GM23248 (cell line): ENCODE results near the gene HOXB8. TPM values are rescaled to one million over a fixed set of nuclear protein-coding genes. Genes with fewer than 3 reads are reported as not detected.

Experiments
- DNase-seq: peaks from one replicate; pipeline ENCODE4 v3.0.0-alpha.2; 2015
- H2AFZ ChIP-seq: fragments of 200-600 bp; sonication (generic); 2 replicates; pipeline ENCODE4 v1.6.1; 2016; ENCODE audit warnings: antibody characterized with exemption
- H3F3A ChIP-seq: fragments of 200-600 bp; sonication (generic); 2 replicates; pipeline ENCODE4 v1.6.1; 2016; ENCODE audit warnings: mild to moderate bottlenecking, antibody characterized with exemption, mixed run types; ENCODE audit not compliant: insufficient read depth
- H3K27ac ChIP-seq: fragments of 200-600 bp; sonication (generic); 2 replicates; pipeline ENCODE4 v1.5.1; 2016; ENCODE audit warnings: mild to moderate bottlenecking
- H3K27me3 ChIP-seq: fragments of 200-600 bp; sonication (generic); replicated peaks from 2 replicates; pipeline ENCODE4 v1.6.1; 2016; ENCODE audit warnings: mild to moderate bottlenecking; ENCODE audit not compliant: insufficient read depth
- H3K36me3 ChIP-seq: fragments of 200-600 bp; sonication (generic); 2 replicates; pipeline ENCODE4 v1.6.1; 2016; ENCODE audit warnings: low read depth, mild to moderate bottlenecking
- H3K4me1 ChIP-seq: fragments of 200-600 bp; sonication (generic); 2 replicates; pipeline ENCODE4 v1.6.1; 2016; ENCODE audit warnings: mild to moderate bottlenecking; ENCODE audit not compliant: insufficient read depth
- H3K4me2 ChIP-seq: fragments of 200-600 bp; sonication (generic); one replicate; pipeline ENCODE4 v1.6.1; 2016; ENCODE audit warnings: mild to moderate bottlenecking; ENCODE audit not compliant: unreplicated experiment
- H3K4me3 ChIP-seq: fragments of 200-600 bp; sonication (generic); 2 replicates; pipeline ENCODE4 v1.5.1; 2016; ENCODE audit warnings: mild to moderate bottlenecking
- H3K79me2 ChIP-seq: fragments of 200-600 bp; sonication (generic); 2 replicates; pipeline ENCODE4 v1.6.1; 2016; ENCODE audit warnings: mild to moderate bottlenecking; ENCODE audit not compliant: insufficient read depth
- H3K9ac ChIP-seq: fragments of 200-600 bp; sonication (generic); 2 replicates; pipeline ENCODE4 v1.6.1; 2016; ENCODE audit warnings: mild to moderate bottlenecking
- H3K9me2 ChIP-seq: fragments of 200-600 bp; sonication (generic); 2 replicates; pipeline ENCODE4 v1.6.1; 2016; ENCODE audit warnings: mixed run types, mild to moderate bottlenecking, moderate library complexity; ENCODE audit not compliant: insufficient read depth
- H3K9me3 ChIP-seq: fragments of 200-600 bp; sonication (generic); one replicate; pipeline ENCODE4 v1.6.1; 2017; ENCODE audit warnings: low read depth
- H4K20me1 ChIP-seq: fragments of 200-600 bp; sonication (generic); 2 replicates; pipeline ENCODE4 v1.6.0; 2016; ENCODE audit not compliant: insufficient read depth
- EZH2 ChIP-seq: fragments of 200-600 bp; sonication (generic); IDR thresholded peaks from 2 replicates; pipeline ENCODE4 v1.6.1; 2018; ENCODE audit warnings: antibody characterized with exemption, mild to moderate bottlenecking; ENCODE audit not compliant: insufficient read depth, poor library complexity, severe bottlenecking
- EZH2phosphoT487 ChIP-seq: fragments of 200-600 bp; sonication (generic); IDR thresholded peaks from 2 replicates; pipeline ENCODE4 v1.6.1; 2018; ENCODE audit warnings: antibody characterized with exemption, moderate library complexity, mild to moderate bottlenecking, low read depth; ENCODE audit not compliant: insufficient read depth
- WGBS, 2 experiments: methylation state at CpG; one replicate each; pipeline ENCODE4 v1.1.6; 2015 to 2017; ENCODE audit warnings: low lambda C conversion rate in 2 of 2, low coverage in 1 of 2; ENCODE audit errors: missing lambda C conversion rate in 2 of 2; 5-methylcytosine and 5-hydroxymethylcytosine counted together
- in situ Hi-C: fragments of 300-500 bp; cut with MboI; formaldehyde crosslinking; loops from 2 replicates; pipeline ENCODE4 v1.15.0; 2020
- polyA plus RNA-seq: library from polyadenylated mRNA; unstranded; fragments of >200 nt; fragmentation: Nextera tagmentation; extraction: Ambion mirVana; gene quantifications from 2 replicates; pipeline ENCODE4 v1.2.1, GENCODE V29; 2016
- total RNA-seq: library from RNA; depleted of rRNA; stranded (reverse); fragments of >200 nt; shearing (Covaris generic); gene quantifications from 2 replicates; pipeline ENCODE4 v1.2.3, GENCODE V29; 2014

Gene HOXB8
- total and polyA plus RNA-seq, 2 experiments from 2014 or later: not detected

DNA sequence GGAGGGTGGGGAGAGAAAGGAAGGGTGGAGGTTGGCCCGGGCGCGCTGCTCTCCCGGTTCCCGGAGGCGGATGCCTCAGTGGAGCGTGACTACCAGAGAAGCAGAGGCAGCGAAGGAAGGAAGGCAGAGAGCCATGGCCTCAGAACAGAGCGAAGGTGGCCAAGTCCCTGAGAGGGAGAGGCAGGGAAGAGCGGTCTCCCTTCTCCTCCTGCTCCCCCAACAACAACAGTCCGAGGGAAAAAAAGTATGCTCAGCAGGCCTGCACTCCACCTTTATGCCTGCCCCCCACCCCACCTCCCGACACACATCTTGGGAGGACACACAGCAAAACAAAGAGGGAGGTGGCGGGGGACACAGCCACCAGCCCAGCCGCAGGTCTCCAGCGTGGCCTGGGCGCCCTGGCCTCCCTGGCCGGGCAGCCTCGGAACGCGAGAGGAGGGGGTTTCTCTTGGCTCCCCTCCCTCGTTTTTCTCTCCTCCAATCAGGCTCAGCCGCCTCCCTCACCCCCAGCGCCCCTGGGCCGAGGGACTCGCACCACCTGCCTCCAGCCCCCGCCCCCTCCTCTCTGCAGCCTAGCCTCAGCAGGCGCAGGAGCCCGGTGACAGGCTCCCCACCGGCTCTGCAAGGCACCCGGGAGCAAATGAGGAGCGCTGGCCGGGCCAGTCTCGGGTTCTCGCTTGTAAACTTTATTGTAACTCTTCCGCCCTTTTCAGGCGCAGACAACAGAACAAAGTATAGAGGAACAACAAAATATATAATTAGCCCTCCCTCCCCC lies 3.2 kb downstream of the HOXB8 start:
- Histone ChIP-seq H3K36me3 (no peaks in the 10 kb centered on the region), H3K4me1 (no peaks in the 10 kb centered on the region; the same call in 1 of the 2 replicates), H3K9me2 (no peaks in the 10 kb centered on the region), H3K4me3 (peak overlapping the region; percentile 77), H3K27me3 (peaks cover 34% of the 10 kb centered on the region), H3K27ac (no peak overlapping the region), H3F3A (no peaks in the 10 kb centered on the region), H3K4me2 (peak overlapping the region; percentile 83), H2AFZ (peak overlapping the region; percentile 93), H3K9me3 (no peaks in the 10 kb centered on the region), H3K9ac (peak overlapping the region; percentile 84; the same call in 1 of the 2 replicates), H3K79me2 (no peaks in the 10 kb centered on the region), H4K20me1 (no peaks in the 10 kb centered on the region)
- peak; percentile 53 for DNase-seq
- in situ Hi-C loops: no loop called here
- 13 to 22% methylated on average over 22 to 34 of the region's 36 CpGs for WGBS, 2 experiments
- TF ChIP-seq EZH2phosphoT487 (no peak), EZH2 (no peak)

DNA sequence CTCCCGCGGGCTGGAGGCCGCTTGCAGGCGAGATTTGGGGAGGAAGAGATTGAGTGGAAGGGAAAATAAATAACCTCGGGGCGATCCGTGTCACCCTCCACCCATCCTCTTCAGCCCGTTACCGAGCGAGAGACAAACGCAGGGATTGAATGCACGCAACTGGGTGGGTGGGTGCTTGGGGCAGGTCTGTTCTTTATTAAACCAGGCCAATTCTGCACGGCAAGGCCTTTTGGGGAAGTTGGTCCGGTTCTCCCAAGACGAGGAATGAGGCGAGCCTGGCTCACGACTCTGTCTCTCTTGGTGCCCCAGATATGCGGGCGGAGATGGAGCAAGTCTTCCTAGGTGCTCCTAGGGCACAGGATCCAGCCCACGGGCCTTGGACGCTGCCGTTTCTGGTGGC lies 3.9 kb downstream of the HOXB8 start:
- Histone ChIP-seq H3K27ac (peak overlapping the region; percentile 67), H4K20me1 (no peaks in the 10 kb centered on the region), H3K36me3 (no peaks in the 10 kb centered on the region), H3K4me1 (no peaks in the 10 kb centered on the region; the same call in 1 of the 2 replicates), H3K4me3 (peak overlapping the region; percentile 77), H3K9me3 (no peaks in the 10 kb centered on the region), H3K9ac (peak overlapping the region; percentile 84), H3K79me2 (no peaks in the 10 kb centered on the region), H3K9me2 (no peaks in the 10 kb centered on the region), H3K27me3 (peaks cover 28% of the 10 kb centered on the region), H3F3A (no peaks in the 10 kb centered on the region), H3K4me2 (peak overlapping the region; percentile 83), H2AFZ (peak overlapping the region; percentile 93)
- in situ Hi-C loops: no loop called here
- DNase-seq: peak; percentile 64
- 4 to 5% methylated on average over 22 of the region's 22 CpGs for WGBS, 2 experiments
- TF ChIP-seq EZH2: no peak
- TF ChIP-seq EZH2phosphoT487: no peak

DNA sequence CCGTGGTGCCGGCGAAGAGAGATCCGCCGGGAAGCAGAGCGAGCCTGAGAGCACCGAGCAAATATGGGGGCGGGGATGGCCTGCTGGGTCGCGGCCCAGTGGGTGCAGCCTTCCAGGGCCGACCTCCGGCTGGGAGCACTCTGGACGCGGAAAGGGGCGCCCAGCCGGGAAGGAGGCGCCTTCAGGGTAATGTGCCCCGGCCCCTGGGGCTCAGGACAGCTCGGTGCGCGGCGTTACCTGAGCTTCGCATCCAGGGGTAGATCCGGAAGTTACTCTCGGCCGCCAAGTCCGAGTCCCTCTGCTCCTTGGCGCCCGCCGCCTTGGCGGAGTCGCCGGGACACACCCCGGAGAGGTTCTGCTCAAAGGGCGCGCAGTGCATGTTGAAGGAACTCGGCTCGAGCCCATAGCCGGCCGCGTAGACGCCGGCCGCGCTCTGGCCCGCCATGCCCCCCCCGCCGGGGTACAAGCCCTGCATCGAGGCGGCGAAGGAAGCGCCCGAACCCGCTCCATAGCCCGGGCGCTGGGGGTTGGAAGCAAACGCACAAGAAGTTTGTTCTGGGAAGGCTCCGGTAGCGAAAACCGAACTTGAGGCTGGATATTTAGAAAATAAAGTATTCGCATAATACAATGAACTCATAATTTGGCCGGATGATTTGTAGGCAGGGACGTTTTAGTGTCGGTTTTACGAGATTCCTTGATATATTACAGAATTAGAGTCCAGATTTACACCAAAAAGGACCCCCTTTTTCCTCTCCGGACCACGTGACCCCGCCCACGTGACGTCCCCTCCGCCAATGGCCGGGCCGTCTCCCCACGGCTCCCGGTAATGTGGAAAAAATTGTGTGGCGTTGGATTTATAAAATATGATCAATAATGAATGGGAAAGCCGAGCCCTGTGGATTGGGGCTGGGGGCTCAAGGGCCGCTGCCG lies 4.5 kb downstream of the HOXB8 start, which contains the start of gene HOXB7:
Gene HOXB7 (minus strand): TSS at position 736 of the 930 bp plus-strand sequence. CDS start 99 bp downstream, at position 637.
- Histone ChIP-seq H3K9ac (peak within 1 kb of the TSS; percentile 84), H3K9me2 (no peaks in the 10 kb centered on the region), H3K9me3 (no peaks in the 10 kb centered on the region), H4K20me1 (no peaks in the 10 kb centered on the region), H3K4me3 (peak within 1 kb of the TSS; percentile 77), H3K4me2 (peak within 1 kb of the TSS; percentile 83), H3K4me1 (no peaks in the 10 kb centered on the region; the same call in 1 of the 2 replicates), H2AFZ (peak within 1 kb of the TSS; percentile 93), H3K27me3 (peaks cover 21% of the 10 kb centered on the region), H3F3A (no peaks in the 10 kb centered on the region), H3K27ac (peak within 1 kb of the TSS; percentile 67), H3K79me2 (no peaks in the 10 kb centered on the region), H3K36me3 (no peaks in the 10 kb centered on the region)
- in situ Hi-C loops: no loop called here
- TF ChIP-seq EZH2 (no peak), EZH2phosphoT487 (no peak)
- WGBS, 2 experiments: 2 to 3% methylated on average over 44 to 56 of the region's 79 CpGs
- DNase-seq: peak; percentile 88

DNA sequence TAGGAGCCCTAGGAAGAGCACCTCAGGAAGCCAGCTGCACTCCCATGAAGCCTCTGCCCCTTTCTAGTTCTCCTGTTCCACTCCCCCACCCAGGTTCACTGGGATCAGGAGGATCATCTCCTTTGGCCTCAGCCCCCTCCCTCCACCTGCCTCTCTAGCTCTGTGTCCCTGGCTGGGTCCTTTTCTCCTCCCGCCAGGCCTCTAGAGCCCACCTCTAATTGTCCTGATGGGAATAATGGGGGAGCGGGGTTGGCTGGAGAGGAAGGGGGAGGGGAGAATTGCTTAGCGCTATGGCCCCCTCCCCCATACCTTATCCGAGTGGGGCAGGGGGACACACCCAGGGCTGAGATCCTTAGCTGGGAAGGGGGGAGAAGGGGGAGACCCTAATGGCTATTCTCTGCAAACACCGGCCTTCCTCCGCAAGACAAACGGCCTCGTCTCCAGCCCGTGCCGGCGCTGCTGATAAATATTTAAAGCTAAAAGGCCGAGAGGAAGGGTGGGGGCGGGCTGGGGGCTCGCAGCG lies 5.3 kb downstream of the HOXB8 start:
- peaks cover 14% of the 10 kb centered on the region for H3K27me3 ChIP-seq
- no peak for TF ChIP-seq EZH2
- no peak for TF ChIP-seq EZH2phosphoT487
- H3K9ac ChIP-seq: peak overlapping the region; percentile 84
- H3F3A ChIP-seq: no peaks in the 10 kb centered on the region
- peak overlapping the region; percentile 83 for H3K4me2 ChIP-seq
- no peaks in the 10 kb centered on the region for H3K79me2 ChIP-seq
- H3K4me3 ChIP-seq: peak overlapping the region; percentile 77
- no peaks in the 10 kb centered on the region for H3K9me2 ChIP-seq
- no peaks in the 10 kb centered on the region; the same call in 1 of the 2 replicates for H3K4me1 ChIP-seq
- H3K27ac ChIP-seq: no peak overlapping the region
- no peak for DNase-seq
- H4K20me1 ChIP-seq: no peaks in the 10 kb centered on the region
- no peaks in the 10 kb centered on the region for H3K36me3 ChIP-seq
- no peaks in the 10 kb centered on the region for H3K9me3 ChIP-seq
- H2AFZ ChIP-seq: peak overlapping the region; percentile 93
- 10 to 14% methylated on average over 14 to 15 of the region's 15 CpGs for WGBS, 2 experiments
- in situ Hi-C loops: no loop called here
